ENCODE results near the gene PPARG.
"Not testable (repeated sequence)": the region's sequence is repeated elsewhere in the genome, so short reads cannot be mapped to it uniquely, and the experiment has no call there.

PPARG gene

GRCh38 chr3:12288182-12289129 is at the start of gene PPARG:
PPARG (plus strand) TSS chr3:12289070; CDS start chr3:12379712, 90,642 bp downstream.
- DNase-seq, result no peak

GRCh38 chr3:12239301-12239700 is 49.6 kb upstream of the PPARG start:
- DNase-seq, result no peak

- DNase-seq, result no peak
Measured at GRCh38 chr3:12242772-12243171, 46.1 kb upstream of the PPARG start.

- no peak for DNase-seq
Measured at GRCh38 chr3:12246497-12247163, 42.2 kb upstream of the PPARG start.

- no peak for DNase-seq
Measured at GRCh38 chr3:12247411-12247810, 41.5 kb upstream of the PPARG start.

- DNase-seq, result no peak
Measured at GRCh38 chr3:12249519-12249918, 39.4 kb upstream of the PPARG start.

GRCh38 chr3:12252889-12253288 is 36.0 kb upstream of the PPARG start:
- DNase-seq, result no peak

- no peak for DNase-seq
Measured at GRCh38 chr3:12253516-12254343, 35.1 kb upstream of the PPARG start.

- DNase-seq, result no peak
Measured at GRCh38 chr3:12255393-12255792, 33.5 kb upstream of the PPARG start.

- DNase-seq, result no peak
Measured at GRCh38 chr3:12258911-12259310, 30.0 kb upstream of the PPARG start.

- DNase-seq, result not testable (repeated sequence)
Measured at GRCh38 chr3:12262173-12262572, 26.7 kb upstream of the PPARG start.

- no peak for DNase-seq
Measured at GRCh38 chr3:12265508-12265907, 23.4 kb upstream of the PPARG start.

GRCh38 chr3:12266038-12266437 is 22.8 kb upstream of the PPARG start:
- DNase-seq, result no peak

- DNase-seq, result no peak
Measured at GRCh38 chr3:12267376-12268030, 21.4 kb upstream of the PPARG start.

GRCh38 chr3:12268049-12268735 is 20.7 kb upstream of the PPARG start:
- DNase-seq, result no peak

- DNase-seq, result no peak
Measured at GRCh38 chr3:12270976-12271375, 17.9 kb upstream of the PPARG start.

GRCh38 chr3:12273045-12273695 is 15.7 kb upstream of the PPARG start:
- DNase-seq, result no peak

- DNase-seq, result no peak
Measured at GRCh38 chr3:12275974-12276650, 12.8 kb upstream of the PPARG start.

GRCh38 chr3:12276827-12277226 is 12.0 kb upstream of the PPARG start:
- DNase-seq, result not testable (repeated sequence)

- DNase-seq, result no peak
Measured at GRCh38 chr3:12278566-12278965, 10.3 kb upstream of the PPARG start.

All from stimulated activated CD4-positive, alpha-beta T cell treated with anti-CD3 and anti-CD28 coated beads, Interleukin-4, amount 100 ng/mL, for 24 hours (primary cell).